Measurements from ENCODE around the gene ANKDD1B. TPM values are rescaled to one million over a fixed set of nuclear protein-coding genes. Genes with fewer than 3 reads are reported as not detected.

ANKDD1B gene
- total and polyA plus RNA-seq, 2 of the 13 experiments (the other 11 are each of a cell fraction or from before 2014, with no cell fraction given): 0.12 to 0.27 TPM

- POLR2A ChIA-PET: no interaction called here
- Histone ChIP-seq H3K79me2 (ENCODE audit: insufficient read depth, low read length) (peaks cover 10% of the 10 kb centered on the region), H3K4me3 (replicated peaks in 1 of 3; ENCODE audit: insufficient read depth in 1 of 3, low read depth in 2 of 3, low read length in 3 of 3) (no peak overlapping the region), H3K36me3 (replicated peaks in 1 of 2; ENCODE audit: control insufficient read depth in 1 of 2, insufficient read depth in 2 of 2, low read length in 2 of 2) (peaks cover 0 to 20% of the 10 kb centered on the region in 2 experiments; a peak in 1 of 5 replicates), H3K9me3 (ENCODE audit: low read length) (no peaks in the 10 kb centered on the region), H3K4me2 (ENCODE audit: low read depth, low read length) (no peak overlapping the region), H2AFZ (ENCODE audit: low read length) (no peak overlapping the region), H4K20me1 (ENCODE audit: insufficient read depth, low read length) (no peaks in the 10 kb centered on the region), H3K4me1 (ENCODE audit: insufficient read depth, low read length) (peaks cover 15% of the 10 kb centered on the region), H3K27ac (ENCODE audit: extremely low read length, insufficient read depth, low read length) (no peak overlapping the region), H3K27me3 (ENCODE audit: control insufficient read depth in 1 of 2, insufficient read depth in 2 of 2, low read length in 2 of 2) (no peaks in the 10 kb centered on the region), H3K9ac (ENCODE audit: insufficient read depth, low read depth, low read length) (no peak overlapping the region)
- in situ Hi-C loops (cut with HindIII; ENCODE audit: extremely low pct_ligation_motif_present, low pct_unique_long_range_greater_than_20kb): no loop called here
- no peak for TF ChIP-seq RXRB (CRISPR knock-in tag; IDR thresholded peaks at IDR 0.05; ENCODE audit: borderline replicate concordance)
- no peak for TF ChIP-seq IRF1 (CRISPR knock-in tag; IDR thresholded peaks at IDR 0.05; ENCODE audit: low read depth)
- TF ChIP-seq ZNF354B (CRISPR knock-in tag; IDR thresholded peaks at IDR 0.05): no peak
- no peak for TF ChIP-seq ZNF781 (CRISPR knock-in tag; IDR thresholded peaks at IDR 0.05; ENCODE audit: borderline replicate concordance, not compliant biosample characterization)
- TF ChIP-seq AHR (CRISPR knock-in tag; IDR thresholded peaks at IDR 0.05): no peak
- BruUV-seq (replicated peaks): no TSS peak
- DNase-seq (ENCODE audit: low spot score): no peak
- CTCF ChIA-PET (ENCODE audit: low intra/inter-chr PET ratio, low total read pairs): no interaction called here
- intact Hi-C loops (cut with micrococcal nuclease; ENCODE audit: unreplicated experiment): no loop called here
- no peak for ATAC-seq
- WGBS (ENCODE audit: low lambda C conversion rate): 94% methylated on average over 1 of the region's 1 CpG
- no peak for FAIRE-seq
These were observed 99.9 kb downstream of the ANKDD1B start for GRCh38 chr5:75711151-75711550.

- no peaks in the 10 kb centered on the region for H3K27me3 ChIP-seq (ENCODE audit: control insufficient read depth in 1 of 2, insufficient read depth in 2 of 2, low read length in 2 of 2)
- DNase-seq (ENCODE audit: low spot score): no peak
- FAIRE-seq: no peak
- peaks cover 16% of the 10 kb centered on the region for H3K4me1 ChIP-seq (ENCODE audit: insufficient read depth, low read length)
- CTCF ChIA-PET (ENCODE audit: low intra/inter-chr PET ratio, low total read pairs): no interaction called here
- no peak overlapping the region for H2AFZ ChIP-seq (ENCODE audit: low read length)
- H3K9ac ChIP-seq (ENCODE audit: insufficient read depth, low read depth, low read length): no peak overlapping the region
- no peaks in the 10 kb centered on the region for H3K9me3 ChIP-seq (ENCODE audit: low read length)
- H3K79me2 ChIP-seq (ENCODE audit: insufficient read depth, low read length): peaks cover 15% of the 10 kb centered on the region
- POLR2A ChIA-PET: no interaction called here
- ATAC-seq: no peak
- H3K36me3 ChIP-seq (replicated peaks in 1 of 2; ENCODE audit: control insufficient read depth in 1 of 2, insufficient read depth in 2 of 2, low read length in 2 of 2): peaks cover 0 to 20% of the 10 kb centered on the region in 2 experiments; a peak in 1 of 5 replicates
- no peak overlapping the region for H3K4me3 ChIP-seq (replicated peaks in 1 of 3; ENCODE audit: insufficient read depth in 1 of 3, low read depth in 2 of 3, low read length in 3 of 3)
- intact Hi-C loops (cut with micrococcal nuclease; ENCODE audit: unreplicated experiment): no loop called here
- in situ Hi-C loops (cut with HindIII; ENCODE audit: extremely low pct_ligation_motif_present, low pct_unique_long_range_greater_than_20kb): no loop called here
- H3K4me2 ChIP-seq (ENCODE audit: low read depth, low read length): no peak overlapping the region
- H4K20me1 ChIP-seq (ENCODE audit: insufficient read depth, low read length): no peaks in the 10 kb centered on the region
- no TSS peak for BruUV-seq (replicated peaks)
- 79% methylated on average over 2 of the region's 2 CpGs for WGBS (ENCODE audit: low lambda C conversion rate)
- no peak overlapping the region for H3K27ac ChIP-seq (ENCODE audit: extremely low read length, insufficient read depth, low read length)
- TF ChIP-seq ZNF644 (CRISPR knock-in tag; IDR thresholded peaks at IDR 0.05; ENCODE audit: low read depth) (no peak), PCBP1 (IDR thresholded peaks at IDR 0.05; ENCODE audit: borderline replicate concordance, low read depth, low read length) (no peak)
- TF ChIP-seq, protein P1, sequence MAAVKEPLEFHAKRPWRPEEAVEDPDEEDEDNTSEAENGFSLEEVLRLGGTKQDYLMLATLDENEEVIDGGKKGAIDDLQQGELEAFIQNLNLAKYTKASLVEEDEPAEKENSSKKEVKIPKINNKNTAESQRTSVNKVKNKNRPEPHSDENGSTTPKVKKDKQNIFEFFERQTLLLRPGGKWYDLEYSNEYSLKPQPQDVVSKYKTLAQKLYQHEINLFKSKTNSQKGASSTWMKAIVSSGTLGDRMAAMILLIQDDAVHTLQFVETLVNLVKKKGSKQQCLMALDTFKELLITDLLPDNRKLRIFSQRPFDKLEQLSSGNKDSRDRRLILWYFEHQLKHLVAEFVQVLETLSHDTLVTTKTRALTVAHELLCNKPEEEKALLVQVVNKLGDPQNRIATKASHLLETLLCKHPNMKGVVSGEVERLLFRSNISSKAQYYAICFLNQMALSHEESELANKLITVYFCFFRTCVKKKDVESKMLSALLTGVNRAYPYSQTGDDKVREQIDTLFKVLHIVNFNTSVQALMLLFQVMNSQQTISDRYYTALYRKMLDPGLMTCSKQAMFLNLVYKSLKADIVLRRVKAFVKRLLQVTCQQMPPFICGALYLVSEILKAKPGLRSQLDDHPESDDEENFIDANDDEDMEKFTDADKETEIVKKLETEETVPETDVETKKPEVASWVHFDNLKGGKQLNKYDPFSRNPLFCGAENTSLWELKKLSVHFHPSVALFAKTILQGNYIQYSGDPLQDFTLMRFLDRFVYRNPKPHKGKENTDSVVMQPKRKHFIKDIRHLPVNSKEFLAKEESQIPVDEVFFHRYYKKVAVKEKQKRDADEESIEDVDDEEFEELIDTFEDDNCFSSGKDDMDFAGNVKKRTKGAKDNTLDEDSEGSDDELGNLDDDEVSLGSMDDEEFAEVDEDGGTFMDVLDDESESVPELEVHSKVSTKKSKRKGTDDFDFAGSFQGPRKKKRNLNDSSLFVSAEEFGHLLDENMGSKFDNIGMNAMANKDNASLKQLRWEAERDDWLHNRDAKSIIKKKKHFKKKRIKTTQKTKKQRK (IDR thresholded peaks at IDR 0.05; ENCODE audit: low read length): no peak
- TF ChIP-seq, protein P2, sequence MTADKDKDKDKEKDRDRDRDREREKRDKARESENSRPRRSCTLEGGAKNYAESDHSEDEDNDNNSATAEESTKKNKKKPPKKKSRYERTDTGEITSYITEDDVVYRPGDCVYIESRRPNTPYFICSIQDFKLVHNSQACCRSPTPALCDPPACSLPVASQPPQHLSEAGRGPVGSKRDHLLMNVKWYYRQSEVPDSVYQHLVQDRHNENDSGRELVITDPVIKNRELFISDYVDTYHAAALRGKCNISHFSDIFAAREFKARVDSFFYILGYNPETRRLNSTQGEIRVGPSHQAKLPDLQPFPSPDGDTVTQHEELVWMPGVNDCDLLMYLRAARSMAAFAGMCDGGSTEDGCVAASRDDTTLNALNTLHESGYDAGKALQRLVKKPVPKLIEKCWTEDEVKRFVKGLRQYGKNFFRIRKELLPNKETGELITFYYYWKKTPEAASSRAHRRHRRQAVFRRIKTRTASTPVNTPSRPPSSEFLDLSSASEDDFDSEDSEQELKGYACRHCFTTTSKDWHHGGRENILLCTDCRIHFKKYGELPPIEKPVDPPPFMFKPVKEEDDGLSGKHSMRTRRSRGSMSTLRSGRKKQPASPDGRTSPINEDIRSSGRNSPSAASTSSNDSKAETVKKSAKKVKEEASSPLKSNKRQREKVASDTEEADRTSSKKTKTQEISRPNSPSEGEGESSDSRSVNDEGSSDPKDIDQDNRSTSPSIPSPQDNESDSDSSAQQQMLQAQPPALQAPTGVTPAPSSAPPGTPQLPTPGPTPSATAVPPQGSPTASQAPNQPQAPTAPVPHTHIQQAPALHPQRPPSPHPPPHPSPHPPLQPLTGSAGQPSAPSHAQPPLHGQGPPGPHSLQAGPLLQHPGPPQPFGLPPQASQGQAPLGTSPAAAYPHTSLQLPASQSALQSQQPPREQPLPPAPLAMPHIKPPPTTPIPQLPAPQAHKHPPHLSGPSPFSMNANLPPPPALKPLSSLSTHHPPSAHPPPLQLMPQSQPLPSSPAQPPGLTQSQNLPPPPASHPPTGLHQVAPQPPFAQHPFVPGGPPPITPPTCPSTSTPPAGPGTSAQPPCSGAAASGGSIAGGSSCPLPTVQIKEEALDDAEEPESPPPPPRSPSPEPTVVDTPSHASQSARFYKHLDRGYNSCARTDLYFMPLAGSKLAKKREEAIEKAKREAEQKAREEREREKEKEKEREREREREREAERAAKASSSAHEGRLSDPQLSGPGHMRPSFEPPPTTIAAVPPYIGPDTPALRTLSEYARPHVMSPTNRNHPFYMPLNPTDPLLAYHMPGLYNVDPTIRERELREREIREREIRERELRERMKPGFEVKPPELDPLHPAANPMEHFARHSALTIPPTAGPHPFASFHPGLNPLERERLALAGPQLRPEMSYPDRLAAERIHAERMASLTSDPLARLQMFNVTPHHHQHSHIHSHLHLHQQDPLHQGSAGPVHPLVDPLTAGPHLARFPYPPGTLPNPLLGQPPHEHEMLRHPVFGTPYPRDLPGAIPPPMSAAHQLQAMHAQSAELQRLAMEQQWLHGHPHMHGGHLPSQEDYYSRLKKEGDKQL (CRISPR knock-in tag; IDR thresholded peaks at IDR 0.05; ENCODE audit: low read depth): no peak
These were observed 100.8 kb downstream of the ANKDD1B start for GRCh38 chr5:75712091-75712490.
